HG03060 (cell line): ENCODE results near the gene TTF1.

ENCODE experiments used
- ATAC-seq: cut with Tn5 transposase; IDR thresholded peaks from one replicate; pipeline ENCODE4 v1.9.1; 2021; ENCODE audit warnings: low read depth, moderate number of reproducible peaks; ENCODE audit not compliant: unreplicated experiment

TTF1 gene

DNA sequence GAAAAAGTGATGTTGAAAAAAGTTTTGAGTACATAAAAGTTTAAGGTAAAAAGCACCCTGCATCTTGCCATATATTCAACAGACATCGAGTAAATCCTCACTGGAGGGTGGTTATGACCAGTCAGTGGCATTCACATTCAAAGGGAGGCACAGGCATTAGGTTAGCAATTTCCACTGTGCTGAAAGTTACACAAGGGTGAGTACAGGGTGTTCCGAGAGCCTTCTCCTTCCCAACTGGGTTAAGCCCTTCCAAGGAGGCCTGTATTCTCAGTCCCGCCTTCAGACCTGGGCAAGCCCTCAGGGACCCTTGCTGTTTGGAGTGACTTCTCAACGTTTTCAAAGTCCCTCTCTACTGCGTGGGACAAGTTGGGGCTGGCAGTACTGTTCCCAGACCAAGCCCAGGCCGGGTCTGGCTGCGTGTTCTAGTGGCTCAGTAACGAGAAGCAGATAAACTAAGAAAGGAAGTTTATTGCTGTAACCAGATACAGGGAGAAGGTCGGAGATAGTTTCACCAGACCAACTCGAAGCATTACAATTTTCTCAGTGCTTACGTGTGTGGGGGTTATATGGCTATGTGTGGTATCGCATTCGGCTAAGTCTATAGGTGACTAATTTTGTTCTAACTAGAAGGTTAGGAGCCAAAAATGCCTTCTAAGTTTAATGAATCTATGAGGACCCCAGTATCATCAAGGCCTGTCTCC, 38.9 kb downstream of the TTF1 start:
- ATAC-seq, result no peak

DNA sequence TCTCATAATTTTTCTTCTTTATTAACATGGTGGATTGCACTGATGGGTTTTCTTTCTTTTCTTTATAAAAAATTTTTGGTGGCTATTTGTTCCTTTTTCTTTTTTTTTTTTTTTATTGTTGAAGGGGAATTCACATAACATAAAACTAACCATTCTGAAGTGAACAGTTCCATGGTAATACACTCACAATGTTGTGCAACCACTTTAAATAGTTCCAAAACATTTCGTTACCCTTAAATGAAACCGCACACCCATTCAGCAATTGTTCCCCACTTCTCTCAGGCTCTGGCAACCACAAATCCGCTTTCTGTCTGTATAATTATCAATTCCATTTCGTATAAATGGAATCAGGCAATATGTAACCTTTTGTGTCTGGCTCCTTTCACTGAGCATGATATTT, 40.2 kb downstream of the TTF1 start:
- no peak for ATAC-seq

DNA sequence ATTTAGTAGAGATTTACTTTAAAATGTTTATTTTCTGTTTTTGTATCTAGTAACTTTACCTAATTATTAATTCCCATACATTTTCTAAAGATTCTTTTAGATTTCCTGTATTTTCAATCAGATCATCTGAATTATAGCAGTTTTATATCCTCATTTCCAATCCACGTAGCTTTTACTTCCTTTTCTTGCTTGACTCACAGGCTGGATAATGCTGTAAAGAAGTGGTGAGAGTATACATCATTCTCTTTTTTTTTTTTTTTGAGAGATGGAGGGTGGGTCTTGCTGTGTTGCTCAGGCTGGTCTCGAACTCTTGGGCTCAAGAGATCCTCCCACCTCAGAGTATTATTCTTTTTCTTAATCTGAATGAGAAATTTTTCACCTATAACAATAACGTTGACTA, 40.7 kb downstream of the TTF1 start:
- ATAC-seq, result no peak

DNA sequence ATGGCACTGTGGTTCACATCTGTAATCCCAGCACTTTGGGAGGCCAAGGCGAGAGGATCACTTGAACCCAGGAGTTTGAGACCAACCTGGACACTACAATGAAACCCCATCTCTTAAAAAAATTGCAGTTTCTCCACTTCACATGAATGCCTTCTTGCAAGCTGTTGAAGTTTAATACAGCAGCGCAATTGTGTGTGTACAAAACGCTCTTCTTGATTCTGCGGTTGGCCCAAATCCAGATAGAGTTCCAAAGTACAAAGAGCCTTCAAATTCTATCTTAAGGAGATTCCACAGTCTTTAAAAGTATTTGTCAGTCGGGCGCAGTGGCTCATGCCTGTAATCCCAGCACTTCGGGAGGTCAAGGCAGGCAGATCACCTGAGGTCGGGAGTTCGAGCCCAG, 42.6 kb downstream of the TTF1 start:
- no peak for ATAC-seq

DNA sequence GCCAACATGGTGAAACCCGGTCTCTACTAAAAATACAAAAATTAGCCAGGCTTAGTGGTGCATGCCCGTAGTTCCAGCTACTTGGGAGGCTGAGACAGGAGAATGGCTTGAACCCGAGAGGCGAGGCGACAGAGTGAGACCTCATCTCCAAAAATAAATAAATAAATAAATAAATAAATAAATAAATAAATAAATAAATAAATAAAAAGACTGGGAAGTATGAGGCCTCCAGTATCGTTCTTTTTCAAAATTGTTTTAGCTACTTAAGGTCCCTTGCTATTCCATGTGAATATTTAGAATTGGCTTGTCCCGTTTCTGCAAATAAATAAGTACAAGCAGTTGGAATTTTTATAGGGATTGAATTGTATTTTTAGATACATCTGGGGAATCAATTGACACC, 48.9 kb downstream of the TTF1 start:
- no peak for ATAC-seq

DNA sequence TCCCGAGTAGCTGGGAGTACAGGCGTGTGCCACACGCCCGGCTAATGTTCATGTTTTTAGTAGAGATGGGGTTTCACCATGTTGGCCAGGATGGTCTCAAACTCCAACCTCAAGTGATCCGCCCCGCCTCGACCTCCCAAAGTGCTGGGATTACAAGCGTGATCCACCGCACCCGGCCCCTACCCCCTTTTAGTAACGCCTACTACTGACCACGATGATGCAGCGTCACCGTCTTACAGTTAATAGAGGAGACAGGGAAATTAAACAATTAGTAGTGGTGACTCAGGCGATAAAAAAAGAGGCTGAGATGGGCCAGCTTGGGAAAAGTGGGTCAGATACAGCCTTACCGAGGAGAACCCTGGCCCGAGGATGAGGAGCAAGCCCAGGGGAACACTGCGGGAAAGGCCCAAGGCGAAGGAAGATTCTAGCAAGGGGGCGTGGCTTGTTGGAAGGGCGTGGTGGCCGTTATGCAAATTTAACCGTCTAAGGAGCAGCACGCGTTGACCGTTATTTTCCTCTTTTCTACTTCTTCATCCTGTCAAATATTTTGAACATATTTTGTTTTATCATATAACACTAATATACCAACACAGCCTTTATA, 50.2 kb downstream of the TTF1 start:
- ATAC-seq, result no peak

DNA sequence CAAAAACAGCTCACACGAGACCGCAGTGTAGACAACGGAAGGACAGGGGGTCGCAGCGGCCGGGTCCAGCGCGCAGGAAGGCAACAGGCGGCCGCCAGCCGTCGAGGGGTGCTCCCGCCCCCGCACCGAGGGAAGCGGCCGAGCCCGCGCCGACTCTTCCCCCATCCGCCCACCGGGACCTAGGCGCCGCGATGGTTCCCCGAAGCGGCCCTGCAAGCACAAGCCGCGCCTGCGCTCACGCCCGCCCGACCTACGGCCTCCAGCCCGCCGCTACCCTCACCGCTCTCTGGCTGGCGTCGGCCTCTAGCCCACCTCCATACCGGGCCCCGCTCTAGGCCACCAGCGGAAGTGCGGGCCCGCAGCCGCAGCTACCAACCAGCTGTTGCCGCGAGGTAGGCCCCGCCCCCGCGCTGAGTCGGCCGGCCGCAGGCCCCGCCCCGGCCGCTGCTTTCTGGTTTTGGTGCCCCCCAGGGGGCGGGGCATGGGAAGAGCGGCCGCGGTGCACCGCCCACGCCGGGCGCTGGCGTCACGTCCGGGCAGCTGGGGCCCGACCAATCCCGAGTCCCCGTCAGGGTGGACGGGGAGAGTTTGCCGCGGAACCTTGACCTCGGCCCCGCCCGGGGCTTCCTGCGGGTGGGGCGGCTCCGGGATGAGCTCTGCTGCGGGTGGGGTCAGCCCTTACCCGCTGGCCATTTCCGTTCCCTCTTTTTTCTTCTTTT, 51.8 kb downstream of the TTF1 start, which contains the start of gene SETX:
SETX (minus strand) TSS at position 350 of the 719 bp plus-strand sequence. CDS start 5,558 bp downstream, outside the sequence.
- ATAC-seq, result peak; percentile 65

DNA sequence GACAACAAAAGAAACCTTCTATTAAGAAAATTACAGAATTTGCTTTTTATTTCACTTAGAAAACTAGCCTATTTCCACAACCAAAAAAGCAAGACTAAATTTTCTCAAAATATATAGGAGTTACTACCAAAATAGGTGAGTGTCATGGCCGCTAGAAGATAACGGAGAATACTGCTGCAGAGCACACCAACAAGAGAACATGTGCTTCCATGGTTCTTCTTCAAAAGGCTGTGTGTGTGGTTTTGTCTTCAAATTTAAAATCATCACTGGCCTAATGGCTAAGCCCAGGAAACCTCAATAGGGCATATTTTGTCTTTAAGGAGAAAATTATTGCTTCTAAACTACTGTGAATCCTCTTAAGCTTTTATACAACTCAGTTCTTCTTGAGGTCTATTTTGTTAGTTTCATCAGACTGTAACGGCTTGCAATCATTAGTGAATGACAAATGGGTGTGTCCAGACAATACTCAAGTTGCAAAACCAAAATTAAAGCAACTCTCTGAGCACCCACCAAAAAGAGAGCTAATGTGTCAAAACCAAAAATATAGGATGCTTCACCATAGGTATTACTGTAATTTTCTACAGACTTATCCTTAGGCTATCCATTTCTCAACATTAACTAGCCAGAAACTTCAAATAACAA, 55.1 kb downstream of the TTF1 start:
- no peak for ATAC-seq

DNA sequence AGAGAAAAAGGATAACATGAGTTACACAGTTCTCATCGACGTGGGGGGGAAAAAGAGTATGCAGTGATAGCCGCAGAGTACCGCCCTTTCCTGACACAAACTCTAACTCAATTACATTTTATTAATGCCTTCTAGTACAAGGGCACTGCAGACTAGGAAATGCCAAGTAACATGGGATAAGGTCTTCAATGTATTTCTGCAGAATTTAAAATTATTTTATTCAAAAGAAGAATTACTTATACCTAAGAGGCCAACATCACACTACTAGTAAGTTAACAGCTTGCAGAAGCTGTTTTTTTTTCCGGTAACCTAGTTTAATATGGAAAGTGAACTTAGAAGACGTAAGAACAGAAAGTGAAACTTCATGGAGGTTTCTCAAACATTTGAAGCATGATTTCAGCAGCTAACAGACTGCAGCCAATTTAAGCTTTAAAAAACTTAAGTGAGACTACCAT, 55.8 kb downstream of the TTF1 start:
- ATAC-seq, result no peak

DNA sequence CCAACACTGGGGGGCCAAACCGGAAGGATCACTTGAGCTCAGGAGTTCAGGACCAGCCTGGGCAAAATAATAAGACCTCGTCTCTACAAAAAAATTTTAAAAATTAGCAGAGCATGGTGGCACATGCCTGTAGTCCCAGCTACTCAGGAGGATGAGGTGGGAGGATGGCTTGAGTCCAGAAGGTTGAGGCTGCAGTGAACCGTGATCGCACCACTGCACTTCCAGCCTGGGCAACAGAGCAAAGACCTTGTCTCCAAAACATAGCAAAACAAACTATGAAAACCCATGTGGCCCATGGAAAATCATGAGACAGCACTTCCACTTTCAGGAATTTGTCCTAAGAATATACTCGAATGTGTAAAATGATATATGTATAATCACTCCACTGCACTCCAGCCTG, 58.0 kb downstream of the TTF1 start:
- ATAC-seq, result no peak

DNA sequence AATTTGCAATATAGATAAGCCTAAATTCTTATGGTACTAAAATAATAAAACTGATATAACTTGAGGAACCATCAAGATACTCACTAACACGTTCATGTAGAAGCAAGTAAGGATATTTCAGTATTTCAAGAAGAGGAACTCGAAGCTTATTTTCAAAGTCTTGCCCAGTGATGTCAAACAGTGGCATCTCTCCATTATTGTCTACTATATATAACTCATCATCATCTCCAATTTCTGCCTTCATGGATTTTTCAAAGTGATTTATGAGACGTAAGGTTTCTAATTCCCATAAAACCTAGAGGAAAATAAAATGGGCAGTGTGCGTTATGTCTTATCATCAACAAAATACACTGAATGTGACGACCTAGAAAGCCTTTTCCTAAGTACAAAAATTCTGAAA, 60.5 kb downstream of the TTF1 start:
- no peak for ATAC-seq

DNA sequence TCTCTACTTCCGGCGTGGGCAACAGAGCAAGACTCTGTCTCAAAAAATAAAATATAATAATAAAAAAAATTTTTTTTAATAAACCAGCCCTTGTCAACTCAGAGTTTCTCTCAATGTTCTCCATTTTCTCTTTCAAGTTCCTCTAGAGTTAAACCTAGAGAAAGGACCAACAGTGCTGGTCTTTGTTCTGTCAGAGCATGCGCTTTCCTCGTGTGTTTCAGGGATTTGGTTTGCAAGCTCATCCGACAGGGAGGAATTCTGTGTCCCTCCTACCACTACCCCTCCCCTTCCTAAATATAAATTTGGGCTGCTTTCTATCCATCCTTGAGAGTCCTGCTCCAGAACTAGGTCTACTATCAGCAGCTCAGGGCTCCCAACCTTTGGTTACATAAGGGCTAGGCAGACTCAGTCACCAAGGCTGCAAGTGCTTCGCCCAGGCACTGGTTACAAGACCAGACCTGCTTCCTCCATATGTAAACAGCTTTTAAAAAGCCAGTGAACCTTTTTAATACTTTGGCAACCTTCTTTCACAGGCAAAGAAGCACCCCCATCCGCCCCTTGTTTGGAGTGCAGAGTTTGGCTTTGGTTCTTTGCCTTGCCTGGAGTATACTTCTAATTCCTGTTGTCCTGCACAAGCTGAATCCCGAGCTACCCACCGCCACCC, 65.3 kb downstream of the TTF1 start:
- no peak for ATAC-seq

DNA sequence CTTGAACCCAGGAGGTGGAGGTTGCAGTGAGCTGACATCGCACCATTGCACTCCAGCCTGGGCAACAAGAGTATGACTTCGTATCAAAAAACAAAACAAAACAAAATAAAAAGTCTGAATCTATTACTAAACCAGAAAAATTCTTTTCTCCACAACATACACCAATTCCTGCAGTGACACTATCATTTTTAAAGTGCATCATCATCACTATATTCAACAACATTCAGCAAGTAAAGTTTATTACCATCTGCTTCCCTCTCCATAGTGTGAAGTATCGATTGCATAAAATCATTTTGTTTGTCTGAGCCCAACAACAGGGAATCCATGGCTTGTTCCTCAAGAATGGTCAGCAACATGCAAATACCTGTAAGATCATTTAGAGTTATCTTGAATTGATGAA, 72.3 kb downstream of the TTF1 start:
- ATAC-seq, result no peak

DNA sequence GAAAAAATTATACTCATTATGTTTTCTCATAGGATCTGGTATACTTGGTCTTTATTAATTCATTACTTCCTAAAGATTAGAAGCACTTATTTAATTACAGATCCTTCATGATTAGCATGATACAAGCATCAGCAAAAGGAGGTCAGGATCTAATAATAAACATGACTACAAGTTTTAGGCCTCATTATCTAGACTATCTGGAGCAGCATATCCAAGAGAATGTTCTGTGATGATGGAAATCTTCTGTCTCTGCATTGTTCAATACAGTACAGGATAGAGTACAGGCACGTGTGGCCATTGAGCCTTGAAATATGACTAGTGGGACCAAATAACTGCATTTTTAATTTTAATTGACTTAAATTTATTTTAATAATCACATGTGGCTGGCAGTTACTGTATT, 73.1 kb downstream of the TTF1 start:
- no peak for ATAC-seq

DNA sequence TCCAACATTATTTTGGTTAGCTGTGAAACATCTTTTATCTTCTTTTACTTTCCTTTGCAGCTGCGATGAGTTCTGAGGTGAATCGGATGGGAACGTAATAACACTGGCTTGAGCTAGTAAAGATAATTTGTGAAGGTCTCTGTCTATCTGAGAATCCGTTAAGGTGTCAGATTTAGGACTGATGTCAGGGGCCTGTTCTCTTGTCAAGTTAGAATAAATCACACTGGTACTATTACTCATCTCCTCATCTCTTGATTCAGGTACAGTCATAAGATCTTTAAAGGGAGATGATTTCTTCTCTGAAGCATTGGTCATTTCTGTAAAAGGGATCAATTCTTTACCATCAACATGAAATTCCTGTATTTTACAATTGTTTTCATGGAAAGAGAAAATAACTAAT, 78.1 kb downstream of the TTF1 start:
- ATAC-seq, result no peak

DNA sequence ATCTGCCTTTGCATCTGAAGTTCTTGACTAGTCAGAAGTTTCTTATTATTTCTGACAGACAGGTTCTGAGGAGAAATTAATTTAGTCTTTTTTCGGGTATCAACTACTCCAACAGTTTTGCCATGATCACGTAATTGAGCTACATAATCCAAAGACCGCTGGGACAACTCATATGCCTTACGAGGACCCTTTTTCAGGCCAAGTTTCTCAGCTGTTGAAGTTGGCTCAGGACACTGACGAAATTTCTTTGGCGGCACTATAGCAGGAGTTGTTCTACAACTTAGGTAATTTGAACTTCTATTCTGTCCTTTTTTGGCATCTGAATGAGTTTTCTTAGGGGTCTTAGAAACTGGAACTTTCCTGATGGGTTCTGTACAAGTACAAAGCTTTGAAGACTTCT, 79.1 kb downstream of the TTF1 start:
- no peak for ATAC-seq
